GM19397 (cell line): ENCODE data around the gene WDFY2.
"Not testable (repeated sequence)": the region's sequence is repeated elsewhere in the genome, so short reads cannot be mapped to it uniquely, and the experiment has no call there.

Experiments used
- ATAC-seq: cut with Tn5 transposase; IDR thresholded peaks from one replicate; pipeline ENCODE4 v1.9.1; 2021; ENCODE audit warnings: mild to moderate bottlenecking, moderate library complexity; ENCODE audit not compliant: unreplicated experiment

Gene WDFY2

GRCh38 chr13:51629491-51630287 is 45.4 kb downstream of the WDFY2 start:
- ATAC-seq: no peak

- ATAC-seq: no peak
Measured at GRCh38 chr13:51630288-51630615, 46.0 kb downstream of the WDFY2 start.

GRCh38 chr13:51632591-51633362 is 48.5 kb downstream of the WDFY2 start:
- no peak for ATAC-seq

- ATAC-seq: no peak
Measured at GRCh38 chr13:51635137-51635878, 51.0 kb downstream of the WDFY2 start.

GRCh38 chr13:51636349-51636890 is 52.2 kb downstream of the WDFY2 start:
- ATAC-seq: no peak

- ATAC-seq: no peak
Measured at GRCh38 chr13:51637852-51638215, 53.6 kb downstream of the WDFY2 start.

- no peak for ATAC-seq
Measured at GRCh38 chr13:51638216-51638871, 54.1 kb downstream of the WDFY2 start.

GRCh38 chr13:51639171-51639570 is 54.9 kb downstream of the WDFY2 start:
- no peak for ATAC-seq

GRCh38 chr13:51640696-51641095 is 56.4 kb downstream of the WDFY2 start:
- not testable (repeated sequence) for ATAC-seq

GRCh38 chr13:51643105-51643881 is 59.0 kb downstream of the WDFY2 start:
- no peak for ATAC-seq

- ATAC-seq: no peak
Measured at GRCh38 chr13:51643882-51644281, 59.6 kb downstream of the WDFY2 start.

- ATAC-seq: no peak
Measured at GRCh38 chr13:51644654-51645053, 60.4 kb downstream of the WDFY2 start.

GRCh38 chr13:51645154-51645650 is 60.9 kb downstream of the WDFY2 start:
- ATAC-seq: no peak

- ATAC-seq: no peak
Measured at GRCh38 chr13:51645761-51646670, 61.8 kb downstream of the WDFY2 start.

- no peak for ATAC-seq
Measured at GRCh38 chr13:51647067-51647466, 62.8 kb downstream of the WDFY2 start.

- ATAC-seq: not testable (repeated sequence)
Measured at GRCh38 chr13:51652193-51652592, 67.9 kb downstream of the WDFY2 start.

GRCh38 chr13:51659276-51660127 is 75.2 kb downstream of the WDFY2 start:
- no peak for ATAC-seq

GRCh38 chr13:51660813-51661212 is 76.6 kb downstream of the WDFY2 start:
- ATAC-seq: no peak
